ENCODE measurements around the gene PLPP3.
"Not testable (repeated sequence)": the region's sequence is repeated elsewhere in the genome, so short reads cannot be mapped to it uniquely, and the experiment has no call there.

Gene PLPP3

GRCh38 chr1:56595397-56596191, 16.2 kb upstream of the PLPP3 start:
- POLR2A ChIA-PET: interaction anchor here (0.7 kb wide), 1 partner anchor 771 kb away, joined by 4 read pairs; no protein-coding TSS in a partner anchor
- CTCF ChIA-PET; H3K4me3 ChIP-seq (ENCODE audit: low read depth, low read length); H3K36me3 ChIP-seq (ENCODE audit: control insufficient read depth in 2 of 2, insufficient read depth in 1 of 2, low read length in 2 of 2); H3K4me1 ChIP-seq (ENCODE audit: control insufficient read depth, insufficient read depth, low read length); H3K27ac ChIP-seq (ENCODE audit: extremely low read depth, low read depth, low read length); H3K9me3 ChIP-seq (ENCODE audit: control insufficient read depth, insufficient read depth, low read depth, low read length): not testable (repeated sequence)
- TF ChIP-seq ZNF560 (tag by site-specific recombination; IDR thresholded peaks at IDR 0.05; ENCODE audit: borderline replicate concordance): 0 out of 2 replicates have a peak, but pooled peaks have one; percentile 39
- TF ChIP-seq, protein P1, sequence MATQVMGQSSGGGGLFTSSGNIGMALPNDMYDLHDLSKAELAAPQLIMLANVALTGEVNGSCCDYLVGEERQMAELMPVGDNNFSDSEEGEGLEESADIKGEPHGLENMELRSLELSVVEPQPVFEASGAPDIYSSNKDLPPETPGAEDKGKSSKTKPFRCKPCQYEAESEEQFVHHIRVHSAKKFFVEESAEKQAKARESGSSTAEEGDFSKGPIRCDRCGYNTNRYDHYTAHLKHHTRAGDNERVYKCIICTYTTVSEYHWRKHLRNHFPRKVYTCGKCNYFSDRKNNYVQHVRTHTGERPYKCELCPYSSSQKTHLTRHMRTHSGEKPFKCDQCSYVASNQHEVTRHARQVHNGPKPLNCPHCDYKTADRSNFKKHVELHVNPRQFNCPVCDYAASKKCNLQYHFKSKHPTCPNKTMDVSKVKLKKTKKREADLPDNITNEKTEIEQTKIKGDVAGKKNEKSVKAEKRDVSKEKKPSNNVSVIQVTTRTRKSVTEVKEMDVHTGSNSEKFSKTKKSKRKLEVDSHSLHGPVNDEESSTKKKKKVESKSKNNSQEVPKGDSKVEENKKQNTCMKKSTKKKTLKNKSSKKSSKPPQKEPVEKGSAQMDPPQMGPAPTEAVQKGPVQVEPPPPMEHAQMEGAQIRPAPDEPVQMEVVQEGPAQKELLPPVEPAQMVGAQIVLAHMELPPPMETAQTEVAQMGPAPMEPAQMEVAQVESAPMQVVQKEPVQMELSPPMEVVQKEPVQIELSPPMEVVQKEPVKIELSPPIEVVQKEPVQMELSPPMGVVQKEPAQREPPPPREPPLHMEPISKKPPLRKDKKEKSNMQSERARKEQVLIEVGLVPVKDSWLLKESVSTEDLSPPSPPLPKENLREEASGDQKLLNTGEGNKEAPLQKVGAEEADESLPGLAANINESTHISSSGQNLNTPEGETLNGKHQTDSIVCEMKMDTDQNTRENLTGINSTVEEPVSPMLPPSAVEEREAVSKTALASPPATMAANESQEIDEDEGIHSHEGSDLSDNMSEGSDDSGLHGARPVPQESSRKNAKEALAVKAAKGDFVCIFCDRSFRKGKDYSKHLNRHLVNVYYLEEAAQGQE (tag by site-specific recombination; IDR thresholded peaks at IDR 0.05): peak; percentile 48; the same call in 1 of the 2 replicates
- TF ChIP-seq ZNF555 (tag by site-specific recombination; conservative IDR thresholded peaks at IDR 0.05): peak; percentile 61
- TF ChIP-seq ZBTB11 (tag by site-specific recombination; conservative IDR thresholded peaks at IDR 0.05; ENCODE audit: low read depth): peak; percentile 69
- peak; percentile 56 for TF ChIP-seq ZNF623 (tag by site-specific recombination; IDR thresholded peaks at IDR 0.05)
- peak; percentile 66 for TF ChIP-seq ZNF426 (tag by site-specific recombination; IDR thresholded peaks at IDR 0.05)
- peak; percentile 72; the same call in 1 of the 2 replicates for TF ChIP-seq ZNF394 (tag by site-specific recombination; IDR thresholded peaks at IDR 0.05; ENCODE audit: borderline replicate concordance)
- peak; percentile 36; the same call in 1 of the 2 replicates for TF ChIP-seq ZNF266 (tag by site-specific recombination; IDR thresholded peaks at IDR 0.05; ENCODE audit: low read depth)
- 0 out of 2 replicates have a peak, but pooled peaks have one; percentile 18 for TF ChIP-seq ZNF140 (tag by site-specific recombination; IDR thresholded peaks at IDR 0.05)
- TF ChIP-seq ZBTB8A (tag by site-specific recombination; IDR thresholded peaks at IDR 0.05): 0 out of 2 replicates have a peak, but pooled peaks have one; percentile 36
- TF ChIP-seq ZNF510 (tag by site-specific recombination; IDR thresholded peaks at IDR 0.05; ENCODE audit: insufficient replicate concordance): peak; percentile 60
- TF ChIP-seq ZNF518A (tag by site-specific recombination; conservative IDR thresholded peaks at IDR 0.05; ENCODE audit: low read depth): peak; percentile 73; the same call in 1 of the 2 replicates
- TF ChIP-seq ZNF146 (tag by site-specific recombination; IDR thresholded peaks at IDR 0.05): peak; percentile 87
- 0 out of 2 replicates have a peak, but pooled peaks have one; percentile 14 for TF ChIP-seq ZNF280D (tag by site-specific recombination; IDR thresholded peaks at IDR 0.05)
- TF ChIP-seq ZNF654 (tag by site-specific recombination; IDR thresholded peaks at IDR 0.05; ENCODE audit: low read depth): 0 out of 2 replicates have a peak, but pooled peaks have one; percentile 6

Measured in HEK293 (cell line).